SU-DHL-6 (cell line): Measurements from ENCODE around the gene CERS1.

Source experiments
- CTCF ChIP-seq: fragments of 200-600 bp; sonication (generic); IDR thresholded peaks from one replicate; pipeline ENCODE4 v1.5.1; 2017; ENCODE audit warnings: antibody characterized with exemption, mild to moderate bottlenecking, low read length, moderate library complexity; ENCODE audit not compliant: insufficient read depth, poor library complexity, severe bottlenecking
- EZH2phosphoT487 ChIP-seq: fragments of 200-600 bp; sonication (generic), shearing (Covaris generic); conservative IDR thresholded peaks from 2 replicates; pipeline ENCODE4 v1.6.1; 2018; ENCODE audit warnings: mild to moderate bottlenecking, antibody characterized with exemption, low read length, moderate library complexity, mixed read lengths

- TF ChIP-seq CTCF (no peak), EZH2phosphoT487 (no peak)
These were observed 41.0 kb downstream of the CERS1 start for GRCh38 chr19:18854982-18855381.
